OCI-LY1 (cell line): ENCODE results near the gene MIAT.

ENCODE experiments used
- H2AFZ ChIP-seq: fragments of 200-600 bp; sonication (generic), shearing (Covaris generic); 2 replicates; pipeline ENCODE4 v1.6.0; 2014; ENCODE audit warnings: antibody characterized with exemption, mild to moderate bottlenecking, low read length
- H3F3A ChIP-seq: fragments of 200-600 bp; sonication (generic), shearing (Covaris generic); 2 replicates; pipeline ENCODE4 v1.6.0; 2014; ENCODE audit warnings: mild to moderate bottlenecking, antibody characterized with exemption, low read length, moderate library complexity; ENCODE audit not compliant: insufficient read depth
- H3K27ac ChIP-seq: fragments of 200-600 bp; sonication (generic); 2 replicates; pipeline ENCODE4 v1.5.1; 2014; ENCODE audit warnings: low read length, mixed run types, mild to moderate bottlenecking, low read depth; ENCODE audit not compliant: poor library complexity, severe bottlenecking
- H3K27me3 ChIP-seq: fragments of 200-600 bp; sonication (generic); 2 replicates; pipeline ENCODE4 v1.6.0; 2014; ENCODE audit warnings: antibody characterized with exemption, mild to moderate bottlenecking, low read length, moderate library complexity; ENCODE audit not compliant: insufficient read depth
- H3K36me3 ChIP-seq: fragments of 200-600 bp; sonication (generic); 2 replicates; pipeline ENCODE4 v1.6.1; 2014; ENCODE audit warnings: mild to moderate bottlenecking, antibody characterized with exemption, low read length, moderate library complexity, mixed read lengths; ENCODE audit not compliant: insufficient read depth
- H3K4me1 ChIP-seq: fragments of 200-600 bp; sonication (generic); 2 replicates; pipeline ENCODE4 v1.5.1; 2014; ENCODE audit warnings: mild to moderate bottlenecking, low read length, moderate library complexity; ENCODE audit not compliant: insufficient read depth, severe bottlenecking
- H3K4me2 ChIP-seq: fragments of 200-600 bp; sonication (generic), shearing (Covaris generic); 2 replicates; pipeline ENCODE4 v1.6.1; 2014; ENCODE audit warnings: low read length
- H3K4me3 ChIP-seq: fragments of 200-600 bp; sonication (generic); 2 replicates; pipeline ENCODE4 v1.5.1; 2014; ENCODE audit warnings: low read length, low read depth, mild to moderate bottlenecking, mixed read lengths; ENCODE audit not compliant: poor library complexity, severe bottlenecking
- H3K79me2 ChIP-seq: fragments of 200-600 bp; shearing (Covaris generic); 2 replicates; pipeline ENCODE4 v1.6.1; 2016; ENCODE audit warnings: mixed run types, low read length, mixed read lengths; ENCODE audit not compliant: insufficient read depth
- H3K9ac ChIP-seq: fragments of 200-600 bp; sonication (generic), shearing (Covaris generic); 2 replicates; pipeline ENCODE4 v1.6.1; 2014; ENCODE audit warnings: mild to moderate bottlenecking, low read length, mixed read lengths
- H3K9me2 ChIP-seq: fragments of 200-600 bp; sonication (generic), shearing (Covaris generic); 2 replicates; pipeline ENCODE4 v1.6.1; 2014; ENCODE audit warnings: low read depth, mild to moderate bottlenecking, low read length, mixed read lengths
- H3K9me3 ChIP-seq: fragments of 200-600 bp; shearing (Covaris generic); 2 replicates; pipeline ENCODE4 v1.6.1; 2014; ENCODE audit warnings: low read length, mixed read lengths
- H4K20me1 ChIP-seq: fragments of 200-600 bp; sonication (generic), shearing (Covaris generic); 2 replicates; pipeline ENCODE4 v1.6.0; 2016; ENCODE audit warnings: mild to moderate bottlenecking, low read length; ENCODE audit not compliant: insufficient read depth
- CTCF ChIP-seq: fragments of 200-600 bp; sonication (generic), shearing (Covaris generic); IDR thresholded peaks from 2 replicates; pipeline ENCODE4 v1.5.1; 2017; ENCODE audit warnings: mild to moderate bottlenecking, antibody characterized with exemption, low read length, moderate library complexity, mixed read lengths
- EZH2 ChIP-seq: fragments of 200-600 bp; sonication (generic), shearing (Covaris generic); IDR thresholded peaks from 2 replicates; pipeline ENCODE4 v1.8.0; 2017; ENCODE audit warnings: borderline replicate concordance, mixed run types, mild to moderate bottlenecking, antibody characterized with exemption, low read length, moderate library complexity, mixed read lengths

Gene MIAT

GRCh38 chr22:26656891-26657851 is at the start of gene MIAT:
Gene MIAT, plus strand, starts transcription at chr22:26657588.
- Histone ChIP-seq H3K9me2 (no peaks in the 10 kb centered on the region), H3K79me2 (no peaks in the 10 kb centered on the region), H3K4me3 (peak within 1 kb of the TSS; percentile 69), H3F3A (peaks cover 4% of the 10 kb centered on the region; the same call in 1 of the 2 replicates), H3K4me2 (peak within 1 kb of the TSS; percentile 87), H2AFZ (no peak within 1 kb of the TSS), H3K9ac (peak within 1 kb of the TSS; percentile 72), H3K27ac (peak within 1 kb of the TSS; percentile 77), H3K36me3 (no peaks in the 10 kb centered on the region), H3K4me1 (peaks cover 45% of the 10 kb centered on the region), H3K9me3 (no peaks in the 10 kb centered on the region), H4K20me1 (no peaks in the 10 kb centered on the region), H3K27me3 (no peaks in the 10 kb centered on the region)
- TF ChIP-seq EZH2 (no peak), CTCF (no peak)

GRCh38 chr22:26608129-26608528 is 49.3 kb upstream of the MIAT start:
- Histone ChIP-seq H3K9ac (no peak overlapping the region; the same call in 1 of the 2 replicates), H3K9me3 (no peaks in the 10 kb centered on the region), H2AFZ (no peak overlapping the region), H3F3A (no peaks in the 10 kb centered on the region), H3K9me2 (no peaks in the 10 kb centered on the region), H3K4me2 (peak overlapping the region; percentile 26; the same call in 1 of the 2 replicates), H3K27me3 (no peaks in the 10 kb centered on the region), H3K36me3 (no peaks in the 10 kb centered on the region), H3K27ac (no peak overlapping the region), H3K4me1 (peaks cover 22% of the 10 kb centered on the region), H4K20me1 (no peaks in the 10 kb centered on the region), H3K4me3 (peak overlapping the region; percentile 13), H3K79me2 (no peaks in the 10 kb centered on the region)
- TF ChIP-seq EZH2: no peak
- no peak for TF ChIP-seq CTCF

- Histone ChIP-seq H3K4me3 (no peak overlapping the region), H3K36me3 (no peaks in the 10 kb centered on the region), H2AFZ (no peak overlapping the region), H3K4me1 (peaks cover 22% of the 10 kb centered on the region), H3K27ac (no peak overlapping the region), H3K9me3 (no peaks in the 10 kb centered on the region), H3K27me3 (no peaks in the 10 kb centered on the region), H3K9me2 (no peaks in the 10 kb centered on the region), H3K9ac (no peak overlapping the region), H3F3A (no peaks in the 10 kb centered on the region), H4K20me1 (no peaks in the 10 kb centered on the region), H3K79me2 (no peaks in the 10 kb centered on the region), H3K4me2 (no peak overlapping the region)
- TF ChIP-seq CTCF (no peak), EZH2 (no peak)
These were observed 48.1 kb upstream of the MIAT start for GRCh38 chr22:26609287-26609686.
